Prostate gland (tissue), 2 donors: ENCODE data around the gene RNGTT.

Experiments
- POLR2A ChIP-seq: fragments of 450-650 bp; IDR thresholded peaks from one replicate; pipeline ENCODE4 v1.6.1; 2016; ENCODE audit warnings: antibody characterized with exemption, mild to moderate bottlenecking
- POLR2AphosphoS5 ChIP-seq: sonication (generic); formaldehyde crosslinking; IDR thresholded peaks from one replicate; pipeline ENCODE4 v1.6.1; 2017; ENCODE audit warnings: antibody characterized with exemption
- TF ChIP-seq, protein P1 (sequence below), 4 experiments: fragments of 200-600 bp in 2 of 4; fragments of 450-650 bp in 2 of 4; sonication (generic) in 2 of 4; IDR thresholded peaks; 1 replicate in 3 of 4; 2 replicates in 1 of 4; pipeline ENCODE4 v1.5.1; 2016 to 2019; ENCODE audit warnings: antibody characterized with exemption in 4 of 4, mild to moderate bottlenecking in 2 of 4, moderate library complexity in 2 of 4

DNA sequence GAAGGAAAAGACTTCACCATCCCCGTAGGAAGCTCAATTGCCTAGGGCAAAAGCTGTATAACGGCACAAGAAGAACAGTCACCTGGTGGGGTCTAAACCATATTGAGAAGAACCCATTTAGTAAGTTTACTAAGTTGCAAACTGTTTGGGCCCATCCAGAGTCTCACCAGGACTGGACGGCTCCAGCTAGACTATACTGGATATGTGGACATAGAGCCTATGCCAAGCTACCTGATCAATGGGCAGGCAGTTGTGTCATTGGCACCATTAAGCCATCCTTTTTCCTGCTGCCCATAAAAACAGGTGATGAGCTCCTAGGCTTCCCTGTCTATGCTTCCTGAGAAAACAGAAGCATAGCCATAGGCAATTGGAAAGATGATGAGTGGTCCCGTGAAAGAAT is 293.9 kb downstream of the RNGTT start:
- TF ChIP-seq POLR2AphosphoS5 (no peak), POLR2A (no peak)
- TF ChIP-seq, protein P1, sequence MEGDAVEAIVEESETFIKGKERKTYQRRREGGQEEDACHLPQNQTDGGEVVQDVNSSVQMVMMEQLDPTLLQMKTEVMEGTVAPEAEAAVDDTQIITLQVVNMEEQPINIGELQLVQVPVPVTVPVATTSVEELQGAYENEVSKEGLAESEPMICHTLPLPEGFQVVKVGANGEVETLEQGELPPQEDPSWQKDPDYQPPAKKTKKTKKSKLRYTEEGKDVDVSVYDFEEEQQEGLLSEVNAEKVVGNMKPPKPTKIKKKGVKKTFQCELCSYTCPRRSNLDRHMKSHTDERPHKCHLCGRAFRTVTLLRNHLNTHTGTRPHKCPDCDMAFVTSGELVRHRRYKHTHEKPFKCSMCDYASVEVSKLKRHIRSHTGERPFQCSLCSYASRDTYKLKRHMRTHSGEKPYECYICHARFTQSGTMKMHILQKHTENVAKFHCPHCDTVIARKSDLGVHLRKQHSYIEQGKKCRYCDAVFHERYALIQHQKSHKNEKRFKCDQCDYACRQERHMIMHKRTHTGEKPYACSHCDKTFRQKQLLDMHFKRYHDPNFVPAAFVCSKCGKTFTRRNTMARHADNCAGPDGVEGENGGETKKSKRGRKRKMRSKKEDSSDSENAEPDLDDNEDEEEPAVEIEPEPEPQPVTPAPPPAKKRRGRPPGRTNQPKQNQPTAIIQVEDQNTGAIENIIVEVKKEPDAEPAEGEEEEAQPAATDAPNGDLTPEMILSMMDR (IDR thresholded peaks at IDR 0.05), result no peak
